Activated effector memory CD4-positive, alpha-beta T cell treated with Interleukin-2 at 50 U/mL for 16 hours (primary cell): Measurements from ENCODE around the gene ST8SIA1.

Experiments used
- DNase-seq: peaks from one replicate; pipeline ENCODE4 v3.0.0-alpha.2; 2020

Gene ST8SIA1

DNA sequence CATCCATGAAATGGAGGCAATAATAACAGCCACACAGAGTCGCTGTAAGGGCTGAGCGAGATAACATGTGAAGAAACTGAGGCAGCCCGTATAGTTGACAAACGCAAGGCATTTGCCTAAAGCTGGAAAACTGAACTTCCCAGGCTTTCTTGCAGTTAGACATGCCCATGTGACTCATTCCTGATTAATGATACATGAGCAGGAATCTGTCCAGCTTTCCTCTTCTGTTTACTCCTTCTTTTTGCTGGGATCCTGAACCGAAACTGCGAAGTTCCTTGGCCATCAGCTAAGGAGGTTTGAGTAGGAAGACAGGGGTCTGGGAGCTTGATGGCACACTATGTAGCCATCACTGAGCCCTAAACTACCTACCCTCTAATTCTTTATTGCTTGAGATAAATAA is 52.2 kb downstream of the ST8SIA1 start:
- no peak for DNase-seq

DNA sequence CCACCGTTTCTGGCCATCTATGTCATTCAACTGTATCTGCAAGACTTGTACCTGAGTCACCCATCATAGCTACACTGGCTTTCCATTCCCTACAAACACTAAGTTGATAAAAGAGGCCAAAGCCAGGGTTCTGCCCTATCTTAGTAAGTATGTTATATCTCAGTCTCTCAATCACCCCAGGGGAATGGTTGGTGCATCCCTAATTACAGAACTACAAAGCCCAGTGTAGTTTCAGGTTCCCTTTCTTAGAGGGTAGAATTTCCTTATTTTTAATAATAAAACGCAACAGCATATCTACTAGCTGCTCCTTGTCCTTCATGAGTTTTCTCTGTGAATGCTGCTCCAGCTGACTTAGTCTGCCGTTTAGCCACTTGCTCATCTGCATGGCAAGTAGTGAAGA is 57.6 kb downstream of the ST8SIA1 start:
- DNase-seq = no peak

DNA sequence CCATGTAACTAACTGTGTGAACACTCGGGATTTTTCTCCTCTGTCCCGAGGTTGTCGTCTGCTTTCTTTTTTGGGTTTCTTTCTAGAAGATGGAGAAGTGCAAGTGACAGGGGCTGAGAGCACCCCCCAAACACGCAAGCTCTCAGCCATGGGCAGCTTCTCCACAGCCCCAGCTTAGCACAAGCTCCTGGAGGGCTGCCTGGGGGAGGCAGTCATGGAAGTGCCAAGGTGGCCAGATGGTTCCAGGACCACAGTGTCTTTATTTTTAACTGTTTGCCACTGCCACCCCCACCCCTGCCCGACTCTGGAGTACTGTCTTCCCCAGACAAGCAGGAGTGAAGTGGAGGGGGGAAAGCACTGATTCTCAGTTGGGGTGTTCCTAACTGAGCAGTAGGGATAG is 58.2 kb downstream of the ST8SIA1 start:
- DNase-seq = no peak

DNA sequence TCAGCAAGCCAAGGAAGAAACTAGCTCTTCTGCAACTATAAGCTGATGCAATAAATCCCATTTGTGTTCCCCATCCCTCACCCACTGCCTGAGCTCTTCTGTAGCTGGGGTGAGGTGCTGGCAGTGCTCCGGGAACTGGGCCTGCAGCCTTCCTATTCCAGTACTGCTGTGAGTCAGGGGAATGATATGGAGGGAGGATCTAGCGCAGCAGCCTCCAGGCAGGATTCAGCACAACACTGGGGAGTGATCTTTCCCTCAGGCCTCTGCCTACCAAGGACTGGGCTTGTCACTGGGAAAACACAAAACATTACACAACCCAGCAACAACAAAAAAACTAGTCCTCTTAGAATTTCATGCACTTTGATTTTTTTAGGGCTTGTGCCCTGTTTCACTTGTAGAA is 58.7 kb downstream of the ST8SIA1 start:
- DNase-seq = no peak

DNA sequence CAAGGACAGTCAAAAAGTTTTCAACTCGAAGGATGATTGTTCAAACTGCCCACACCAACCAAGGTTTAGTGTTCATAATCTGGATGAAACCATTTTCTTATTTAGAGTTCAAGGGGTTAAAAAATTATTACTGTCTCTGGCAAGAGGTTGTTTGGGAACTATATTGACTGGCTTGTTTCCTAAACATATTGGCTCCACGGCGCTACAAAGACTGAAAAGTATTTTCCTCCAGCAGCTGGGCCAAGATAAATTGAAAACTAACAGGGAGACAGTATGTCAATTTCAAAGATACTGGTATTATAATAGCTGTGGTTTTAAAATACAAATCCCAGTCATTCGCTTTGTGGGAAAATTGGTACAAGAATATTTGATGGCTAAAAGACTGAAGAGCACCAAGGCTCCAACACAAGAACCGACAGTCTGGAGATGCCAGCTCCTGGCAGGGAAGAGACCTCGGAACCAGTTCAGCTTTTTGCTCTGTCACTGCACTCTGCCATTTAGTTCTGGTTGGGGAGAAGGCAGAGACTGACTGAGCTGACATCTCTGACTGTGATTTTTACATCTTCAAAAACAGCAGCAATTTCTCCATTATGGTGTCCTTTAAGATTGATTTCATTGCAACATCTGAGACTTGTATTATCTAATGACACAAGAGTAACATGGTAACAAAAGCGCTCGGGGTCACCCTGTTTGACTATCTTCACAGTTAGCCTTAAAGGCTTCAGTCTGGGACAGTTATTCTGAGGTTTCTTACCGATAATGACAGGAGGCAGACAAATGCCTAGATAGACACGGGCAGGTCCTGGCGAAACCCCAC is 62.0 kb downstream of the ST8SIA1 start:
- DNase-seq = no peak

DNA sequence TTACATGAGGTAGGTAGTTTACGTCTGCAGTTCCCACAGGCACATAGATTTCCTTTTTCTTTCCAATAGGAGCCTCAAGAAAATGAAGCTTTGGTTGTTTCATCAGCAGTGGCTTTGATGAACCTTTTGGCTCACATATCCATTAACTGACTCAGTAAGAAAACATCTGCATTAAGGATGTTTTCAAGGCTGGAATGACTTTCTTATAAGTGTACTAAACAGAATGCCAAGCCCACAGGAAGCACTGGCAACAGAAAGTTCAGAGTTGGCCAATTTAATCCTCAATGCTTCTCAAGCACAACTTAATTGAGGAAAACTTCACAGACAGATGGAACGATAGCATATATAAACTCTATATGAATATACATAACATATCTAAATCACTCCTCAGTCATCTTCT is 63.5 kb downstream of the ST8SIA1 start:
- DNase-seq = no peak

DNA sequence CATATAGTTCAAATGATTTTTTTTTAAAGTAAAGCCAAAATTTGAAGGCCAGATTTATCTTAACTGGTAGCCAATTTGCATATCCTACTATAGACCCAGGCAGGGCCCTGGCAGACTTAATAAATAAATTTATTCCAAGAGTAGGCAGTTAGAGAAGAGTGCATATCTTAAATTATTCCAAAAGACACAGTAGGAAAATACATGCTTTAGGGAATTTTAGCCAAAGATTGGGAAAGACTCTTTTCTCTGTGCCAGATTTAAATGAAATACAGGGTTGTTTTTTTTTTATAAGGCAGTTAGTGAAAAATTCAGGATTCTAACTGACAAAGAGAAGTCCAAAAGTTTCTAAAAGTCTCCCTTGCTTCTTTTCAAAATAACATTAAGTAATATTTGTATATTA is 65.5 kb downstream of the ST8SIA1 start:
- DNase-seq = no peak

DNA sequence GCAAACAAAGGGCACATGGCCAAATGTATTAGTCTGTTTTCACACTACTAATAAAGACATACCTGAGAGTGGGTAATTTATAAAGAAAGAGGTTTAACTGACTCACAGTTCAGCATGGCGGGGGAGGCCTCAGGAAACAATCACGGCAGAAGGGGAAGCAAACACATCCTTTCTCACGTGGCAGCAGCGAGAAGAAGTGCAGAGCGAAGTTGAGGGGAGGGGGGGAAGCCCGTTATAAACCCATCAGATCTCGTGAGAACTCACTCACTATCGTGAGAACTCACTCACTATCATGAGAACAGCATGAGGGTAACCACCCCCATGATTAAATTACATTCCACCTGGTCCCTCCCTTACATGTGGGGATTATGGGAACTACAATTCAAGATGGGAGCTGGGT is 66.1 kb downstream of the ST8SIA1 start:
- no peak for DNase-seq

DNA sequence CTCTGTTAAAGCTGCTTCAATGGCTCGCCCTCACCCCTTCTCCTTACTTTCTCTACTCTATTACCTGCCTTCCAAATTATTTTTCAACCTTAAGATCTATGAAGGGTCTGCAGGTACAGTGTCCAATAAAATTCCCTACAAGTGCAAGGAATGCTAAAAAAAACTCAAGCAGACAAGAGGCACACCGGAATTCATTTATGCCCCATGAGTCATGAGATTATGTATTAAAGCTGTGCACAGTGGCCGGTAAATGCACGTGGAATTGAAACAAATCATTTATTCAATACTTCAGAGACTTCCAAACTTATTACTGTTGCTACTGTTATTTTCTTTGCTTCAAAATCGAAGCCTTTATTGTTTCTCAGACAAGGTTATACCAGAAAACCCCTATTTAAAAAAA is 68.4 kb downstream of the ST8SIA1 start:
- no peak for DNase-seq

DNA sequence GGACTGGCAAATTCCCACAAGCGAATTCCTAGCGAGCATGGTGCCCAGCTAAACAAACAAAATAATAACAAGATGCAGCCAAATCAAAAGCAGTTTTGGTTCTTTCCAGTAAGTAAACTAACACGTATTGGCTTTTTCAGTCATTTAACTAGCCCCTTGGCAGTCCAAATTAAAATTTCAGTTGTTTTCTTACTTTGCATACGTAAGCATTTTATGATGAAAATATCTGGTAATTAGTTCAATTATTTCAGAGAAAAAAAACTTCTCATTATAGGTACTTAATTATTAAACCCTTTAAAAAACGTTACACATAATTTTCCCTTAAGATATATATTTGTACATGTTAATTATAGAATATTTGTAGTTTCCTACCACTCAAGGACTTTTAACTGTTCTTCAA is 70.1 kb downstream of the ST8SIA1 start:
- DNase-seq = no peak

DNA sequence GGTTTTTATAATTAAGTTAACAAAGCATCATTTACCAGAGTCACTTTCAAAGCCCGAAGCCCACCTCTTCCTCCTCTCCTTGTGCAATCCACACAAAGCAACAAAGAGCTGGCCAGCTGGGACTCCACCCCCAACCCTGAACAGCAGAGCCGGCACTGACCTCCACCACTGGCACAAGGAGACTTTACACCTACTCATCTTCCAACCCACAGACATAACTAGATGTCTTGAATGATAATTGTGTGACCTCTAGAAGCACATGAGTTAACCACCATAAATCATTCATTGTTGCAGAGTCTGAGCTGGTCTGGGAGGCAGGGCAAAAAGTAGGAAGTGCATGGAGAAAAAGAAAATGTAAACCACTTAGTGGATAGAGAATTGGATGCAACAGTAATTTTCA is 72.2 kb downstream of the ST8SIA1 start:
- DNase-seq = no peak

DNA sequence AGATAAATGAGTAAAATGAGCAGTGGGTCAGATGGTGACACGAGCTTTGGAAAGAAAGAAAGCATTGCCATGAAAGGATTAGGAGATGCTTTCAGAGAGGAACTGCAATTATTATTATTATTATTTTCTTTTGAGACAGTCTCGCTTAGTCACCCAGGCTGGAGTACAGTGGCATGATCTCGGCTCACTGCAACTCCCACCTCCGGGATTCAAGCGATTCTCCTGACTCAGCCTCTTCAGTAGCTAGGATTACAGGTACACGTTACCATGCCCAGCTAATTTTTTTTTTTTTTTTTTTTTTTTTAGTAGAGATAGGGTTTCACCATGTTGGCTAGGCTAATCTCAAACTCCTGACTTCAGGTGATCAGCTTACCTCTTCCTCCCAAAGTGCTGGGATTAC is 77.4 kb downstream of the ST8SIA1 start:
- no peak for DNase-seq

DNA sequence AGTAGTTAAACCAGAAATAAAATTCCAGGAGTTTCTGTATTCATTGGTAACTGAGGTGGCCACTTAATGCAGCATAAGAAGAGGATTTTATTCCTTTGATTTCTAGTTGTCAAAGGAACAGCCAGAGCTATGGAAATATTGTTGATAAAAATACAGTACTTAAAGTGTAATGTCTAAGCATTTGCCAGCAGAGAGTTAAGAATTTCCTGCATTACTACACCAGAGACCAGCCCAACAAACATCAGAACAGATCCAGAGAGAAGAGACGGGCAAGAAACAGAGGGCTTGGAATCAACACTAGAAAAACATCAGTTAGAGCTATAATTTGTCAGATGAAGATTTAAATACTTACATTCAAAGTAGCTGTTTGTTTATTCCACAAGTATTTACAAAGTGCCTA is 77.9 kb downstream of the ST8SIA1 start:
- DNase-seq = no peak

DNA sequence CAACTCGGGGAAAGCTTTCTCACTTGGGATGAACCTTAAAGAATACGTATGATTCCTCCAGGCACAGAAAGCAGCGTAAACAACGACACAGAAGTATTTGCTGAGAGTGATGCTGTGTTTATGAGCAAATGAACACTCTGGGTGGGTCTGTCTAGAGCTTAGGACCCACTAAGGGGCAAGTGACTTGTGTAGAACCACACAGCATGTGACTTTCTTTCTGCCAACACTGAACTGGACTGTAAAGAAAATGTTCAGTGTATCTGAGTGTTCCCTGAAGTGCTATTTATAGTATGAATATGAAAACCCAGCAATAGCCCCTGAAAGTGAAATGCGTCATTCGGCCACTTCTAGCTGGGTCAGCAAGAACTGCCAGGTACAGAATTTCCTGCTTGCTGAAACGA is 78.5 kb downstream of the ST8SIA1 start:
- DNase-seq = no peak

DNA sequence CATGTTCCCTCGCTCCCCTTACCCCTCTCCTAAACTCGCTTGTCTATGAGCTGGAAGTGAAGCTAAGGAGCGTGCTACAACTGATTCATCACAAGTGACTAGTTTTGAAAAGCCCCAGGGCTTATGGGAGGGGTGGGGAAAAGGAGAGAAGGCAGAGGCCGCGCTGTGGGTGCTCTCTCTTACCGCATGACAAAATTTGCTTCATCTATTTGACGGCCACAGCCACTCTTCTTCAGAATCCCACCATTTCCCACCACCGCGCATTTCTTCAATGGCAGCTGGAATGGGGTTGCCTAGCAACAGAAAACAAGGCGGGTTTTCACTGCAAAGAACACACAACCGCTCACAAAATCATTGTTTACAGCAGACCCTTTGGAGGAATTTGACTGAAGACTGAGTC is 79.4 kb downstream of the ST8SIA1 start:
- no peak for DNase-seq

DNA sequence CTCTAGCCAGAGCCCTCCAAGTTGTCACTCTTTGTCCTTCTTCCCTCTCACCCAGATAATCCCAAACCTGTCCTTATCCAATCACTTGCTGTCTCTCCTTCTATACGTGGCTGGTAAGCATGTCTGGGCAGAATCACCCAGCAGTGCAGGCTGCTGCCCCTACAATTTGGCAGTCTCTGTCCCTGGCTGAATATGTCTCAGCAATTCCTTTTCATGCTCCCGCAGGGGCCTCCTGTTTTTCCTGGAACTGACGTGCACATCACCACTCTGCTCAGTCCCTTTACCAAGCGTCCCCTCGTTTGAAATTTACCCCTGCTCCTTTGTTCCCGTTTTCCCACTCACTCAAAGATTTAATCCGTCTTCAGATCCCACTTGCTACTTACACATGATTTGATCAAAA is 80.0 kb downstream of the ST8SIA1 start:
- DNase-seq = no peak

DNA sequence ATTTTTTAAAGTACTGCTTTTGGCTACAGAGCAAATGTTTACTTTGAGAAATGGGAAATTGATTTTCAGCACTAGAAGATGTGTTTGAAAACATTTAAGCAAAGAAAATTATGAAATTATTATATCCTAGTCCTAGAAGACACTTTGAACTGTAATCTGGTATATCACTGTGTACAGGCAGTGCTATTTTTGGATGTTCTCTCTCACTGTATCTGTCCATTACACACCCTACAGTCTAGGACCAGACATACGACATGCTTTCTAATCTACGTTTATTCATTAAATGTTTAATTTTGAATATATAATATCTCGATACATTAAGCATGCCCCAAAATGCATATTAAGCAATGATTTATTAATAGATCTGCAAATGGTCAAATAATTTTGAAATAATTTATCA is 82.5 kb downstream of the ST8SIA1 start:
- no peak for DNase-seq

DNA sequence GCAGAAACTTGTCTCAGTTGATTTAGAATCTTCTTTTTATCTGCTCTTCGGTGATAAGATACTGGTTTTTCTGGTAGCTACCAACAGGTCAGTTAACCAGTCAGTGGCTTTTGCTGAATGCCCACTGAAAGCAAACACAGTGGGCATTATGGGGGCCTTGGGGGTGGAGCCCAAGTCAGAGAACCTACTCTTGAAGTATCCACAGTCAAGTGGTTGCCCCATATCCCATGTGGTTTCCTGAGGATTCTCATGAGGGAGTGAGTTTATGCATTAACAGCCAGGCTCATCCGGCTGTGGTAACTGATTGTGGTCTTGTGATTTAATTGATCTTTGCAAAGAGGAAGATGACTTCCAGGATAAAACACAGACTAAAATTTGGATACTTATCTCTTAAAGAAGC is 83.7 kb downstream of the ST8SIA1 start:
- DNase-seq = no peak

DNA sequence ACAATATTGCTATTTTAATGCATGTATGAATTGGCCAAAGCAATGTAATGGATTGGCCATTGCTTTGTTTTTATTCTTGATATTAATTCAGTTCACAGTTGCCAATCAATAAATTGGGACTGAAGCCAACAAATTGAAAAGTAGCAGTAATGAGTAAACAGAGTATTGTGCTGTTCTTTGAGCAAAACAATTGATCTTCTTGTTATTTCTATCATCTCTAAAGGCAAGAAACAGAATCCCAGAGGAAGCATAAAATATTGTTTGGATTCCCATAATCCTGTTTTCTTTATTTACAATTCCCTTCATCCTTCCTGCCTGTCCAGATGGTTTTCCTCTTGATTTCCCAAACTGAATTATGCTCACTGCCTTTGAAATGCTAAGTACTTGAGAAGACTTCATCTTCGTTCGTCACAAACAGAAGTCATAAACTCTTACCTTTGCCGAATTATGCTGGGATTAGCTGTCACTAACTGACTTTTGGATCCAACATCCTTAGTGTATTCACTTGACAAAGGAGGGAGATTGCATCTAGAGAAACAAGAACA is 85.9 kb downstream of the ST8SIA1 start:
- no peak for DNase-seq

DNA sequence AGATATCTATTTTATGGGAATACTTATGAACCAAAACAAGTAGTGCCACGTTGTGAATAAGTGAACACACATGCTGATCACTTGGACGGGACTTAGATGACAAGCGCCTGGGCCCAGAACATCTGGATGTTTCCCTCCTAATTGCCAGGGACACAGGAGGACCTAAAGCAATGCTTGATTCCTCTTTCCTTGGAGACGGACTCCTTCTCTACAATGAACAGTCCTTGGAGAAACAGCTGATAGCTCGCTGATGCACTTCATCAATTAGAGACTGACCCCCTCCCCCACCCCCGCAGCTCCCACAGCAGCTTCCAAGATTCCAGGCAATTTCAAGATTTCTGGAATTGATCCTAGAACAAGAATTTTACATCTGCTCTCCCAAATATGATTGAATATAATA is 86.4 kb downstream of the ST8SIA1 start:
- no peak for DNase-seq

DNA sequence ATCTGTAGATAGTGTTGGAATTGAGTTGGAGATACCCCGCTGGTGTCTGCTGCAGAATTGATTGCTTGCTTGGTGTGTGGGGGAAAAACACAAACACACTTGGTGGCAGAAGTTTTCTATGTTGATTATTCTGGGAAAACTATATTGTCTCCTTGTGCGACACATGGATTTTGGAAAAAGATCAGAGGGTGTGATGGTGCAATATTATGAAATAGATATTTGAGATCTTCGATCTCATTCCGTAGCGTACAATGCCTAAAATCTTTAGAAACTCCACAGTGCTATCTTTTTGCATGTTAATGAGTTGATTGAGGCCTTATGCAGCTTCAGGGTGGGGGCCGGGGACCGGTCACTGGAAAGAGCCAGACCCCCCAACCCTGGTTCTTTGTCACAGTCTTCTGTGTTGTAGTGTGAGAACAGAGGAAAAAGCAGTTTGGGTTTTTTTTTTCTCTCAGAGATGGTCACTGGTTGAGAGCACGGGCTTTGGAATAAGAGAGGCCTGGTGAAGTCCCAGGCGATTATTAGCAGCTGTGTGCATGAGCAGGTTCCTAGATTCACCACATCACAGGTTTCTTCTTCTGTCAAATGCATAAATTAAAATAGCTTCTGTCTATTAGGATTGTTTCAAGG is 88.2 kb downstream of the ST8SIA1 start:
- no peak for DNase-seq

DNA sequence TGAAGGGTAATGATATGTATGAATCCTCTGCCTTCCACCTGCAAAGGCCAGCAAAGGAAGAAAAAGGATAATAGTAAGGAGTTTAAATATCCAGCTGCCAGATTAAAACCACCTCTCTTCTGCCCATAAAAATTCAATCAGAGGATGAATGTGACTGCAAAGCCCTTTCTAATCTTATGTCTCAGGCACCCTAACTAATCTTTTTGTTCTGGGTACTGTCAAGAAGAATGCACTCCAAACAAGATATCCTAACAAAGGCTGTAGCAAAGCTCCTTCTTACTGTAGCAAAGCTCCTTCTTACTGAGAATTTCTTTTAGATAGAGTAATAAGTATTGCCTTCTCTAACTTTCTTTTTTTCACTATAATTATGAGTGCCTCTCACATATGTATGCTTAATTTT is 91.8 kb downstream of the ST8SIA1 start:
- no peak for DNase-seq

DNA sequence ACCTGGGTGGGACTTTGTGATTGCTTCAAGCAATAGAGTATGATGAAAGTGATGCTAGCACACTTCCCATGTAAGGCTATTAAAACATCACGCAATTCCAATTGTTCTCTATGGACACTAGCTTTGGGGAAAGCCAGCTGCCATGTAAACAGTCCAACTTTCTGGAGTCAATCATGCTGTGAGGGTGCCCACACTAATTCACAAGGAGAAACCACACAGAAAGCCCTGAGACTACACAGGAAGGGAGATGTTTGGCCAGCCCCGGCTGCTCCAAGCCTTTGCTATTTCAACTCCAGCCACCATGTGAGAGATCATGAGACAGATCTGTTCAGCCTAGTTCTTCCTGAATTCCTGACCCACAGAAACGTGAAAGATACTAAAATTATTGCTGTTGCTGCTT is 96.3 kb downstream of the ST8SIA1 start:
- no peak for DNase-seq

DNA sequence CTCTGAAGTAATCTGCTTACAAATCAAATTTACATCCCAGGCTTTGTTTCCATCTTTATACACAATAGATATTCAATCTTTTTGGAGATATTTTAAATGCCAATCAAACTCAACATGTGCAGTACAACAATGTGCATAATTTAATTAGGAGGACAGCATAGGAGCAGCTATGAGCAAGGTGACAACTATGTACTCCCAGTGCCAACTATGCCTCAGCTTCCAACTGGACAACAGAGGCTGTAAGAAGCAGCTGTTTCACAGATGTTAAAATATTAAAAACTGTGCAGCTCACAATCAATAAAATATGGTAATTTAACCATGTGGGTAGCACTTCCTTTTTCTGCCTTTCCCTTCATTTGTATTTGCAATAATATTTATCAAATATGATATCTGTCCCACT is 99.9 kb downstream of the ST8SIA1 start:
- DNase-seq = no peak

DNA sequence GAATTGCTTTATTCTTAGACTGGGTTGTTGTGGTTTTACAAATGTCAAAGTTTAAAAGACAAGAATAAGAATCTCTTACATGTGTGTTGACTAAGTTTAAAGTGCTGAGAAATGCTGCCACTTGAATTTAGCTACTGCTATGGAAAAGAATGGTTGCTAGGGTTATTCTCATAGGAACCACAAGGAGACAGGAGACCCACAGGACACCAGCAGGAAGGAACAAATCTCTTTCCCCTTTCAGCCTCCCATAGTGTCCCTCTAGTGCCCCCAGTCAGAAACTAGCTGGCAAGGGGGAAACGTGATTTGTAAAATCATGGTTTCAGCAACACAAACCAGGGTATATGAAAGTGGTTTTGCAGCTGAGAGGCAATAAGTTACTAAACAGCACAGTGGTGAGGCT is 102.7 kb downstream of the ST8SIA1 start:
- DNase-seq = no peak
